ENCODE measurements around the gene FAT1.
"Not testable (repeated sequence)": the region's sequence is repeated elsewhere in the genome, so short reads cannot be mapped to it uniquely, and the experiment has no call there.

Gene FAT1

GRCh38 chr4:186693159-186693815 is 30.4 kb downstream of the FAT1 start:
- no peak for DNase-seq

- DNase-seq, result no peak
Observed at GRCh38 chr4:186691396-186691795, 32.3 kb downstream of the FAT1 start.

- DNase-seq, result no peak
Observed at GRCh38 chr4:186689476-186689875, 34.2 kb downstream of the FAT1 start.

GRCh38 chr4:186688150-186688943 is 35.3 kb downstream of the FAT1 start:
- no peak for DNase-seq

GRCh38 chr4:186687265-186687664 is 36.4 kb downstream of the FAT1 start:
- DNase-seq, result no peak

GRCh38 chr4:186685767-186686183 is 37.9 kb downstream of the FAT1 start:
- DNase-seq, result no peak

- DNase-seq, result no peak
Observed at GRCh38 chr4:186684889-186685309, 38.8 kb downstream of the FAT1 start.

GRCh38 chr4:186684220-186684619 is 39.4 kb downstream of the FAT1 start:
- DNase-seq, result no peak

- no peak for DNase-seq
Observed at GRCh38 chr4:186680641-186681040, 43.0 kb downstream of the FAT1 start.

- no peak for DNase-seq
Observed at GRCh38 chr4:186676531-186677161, 47.0 kb downstream of the FAT1 start.

- DNase-seq, result no peak
Observed at GRCh38 chr4:186669735-186670134, 53.9 kb downstream of the FAT1 start.

- no peak for DNase-seq
Observed at GRCh38 chr4:186669159-186669731, 54.4 kb downstream of the FAT1 start.

- no peak for DNase-seq
Observed at GRCh38 chr4:186666750-186667149, 56.9 kb downstream of the FAT1 start.

- DNase-seq, result no peak
Observed at GRCh38 chr4:186666252-186666651, 57.4 kb downstream of the FAT1 start.

- DNase-seq, result no peak
Observed at GRCh38 chr4:186660403-186660802, 63.3 kb downstream of the FAT1 start.

GRCh38 chr4:186659935-186660334 is 63.7 kb downstream of the FAT1 start:
- no peak for DNase-seq

GRCh38 chr4:186659456-186659855 is 64.2 kb downstream of the FAT1 start:
- DNase-seq, result not testable (repeated sequence)

- DNase-seq, result no peak
Observed at GRCh38 chr4:186658657-186659056, 65.0 kb downstream of the FAT1 start.

- DNase-seq, result no peak
Observed at GRCh38 chr4:186657764-186658163, 65.9 kb downstream of the FAT1 start.

- DNase-seq, result no peak
Observed at GRCh38 chr4:186653969-186654368, 69.7 kb downstream of the FAT1 start.

GRCh38 chr4:186651624-186652023 is 72.0 kb downstream of the FAT1 start:
- no peak for DNase-seq

GRCh38 chr4:186651181-186651603 is 72.5 kb downstream of the FAT1 start:
- no peak for DNase-seq

- DNase-seq, result no peak
Observed at GRCh38 chr4:186650401-186651180, 73.1 kb downstream of the FAT1 start.
